Measurements from ENCODE around the gene TXN2.
A peak's percentile ranks its signal among the peaks of the same experiment; 100 is the strongest.

Gene TXN2

DNA sequence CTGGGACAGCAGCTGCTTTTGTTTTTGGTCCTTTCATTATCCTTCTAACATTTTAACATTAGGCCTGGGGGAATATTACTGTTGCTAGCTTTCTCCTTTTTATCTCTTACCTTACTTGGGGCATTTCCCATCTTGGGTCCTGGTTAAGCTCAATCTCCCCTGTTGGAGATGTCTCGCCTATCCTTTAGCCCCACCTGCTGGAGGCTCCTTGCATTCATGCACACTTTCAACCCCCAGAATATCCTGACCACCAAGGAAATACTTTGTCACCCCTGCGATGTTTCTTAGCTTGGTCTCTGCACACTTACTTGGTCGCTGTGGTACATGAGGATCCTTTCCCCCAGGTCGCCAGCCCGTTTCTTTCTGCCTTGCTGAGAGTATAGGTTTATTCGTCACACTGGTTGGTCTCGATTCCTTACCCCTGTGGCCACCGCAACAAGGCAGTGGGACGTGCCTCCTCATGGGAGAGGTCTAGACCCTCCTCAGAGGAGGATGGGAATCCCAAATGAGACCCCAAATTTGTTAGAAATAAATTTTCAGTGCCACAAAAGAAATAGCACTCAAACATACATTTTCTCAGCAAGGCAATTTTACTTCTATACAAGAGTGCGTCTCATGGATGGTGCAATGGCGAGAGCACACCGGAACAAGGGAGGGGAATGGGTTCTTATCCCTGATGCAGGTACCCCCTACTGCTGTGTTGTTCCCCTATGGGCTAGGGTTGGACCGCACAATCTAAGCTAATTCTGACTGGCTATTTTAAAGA, 5.4 kb upstream of the TXN2 start:
- no peak for DNase-seq (ENCODE audit: low spot score)

DNA sequence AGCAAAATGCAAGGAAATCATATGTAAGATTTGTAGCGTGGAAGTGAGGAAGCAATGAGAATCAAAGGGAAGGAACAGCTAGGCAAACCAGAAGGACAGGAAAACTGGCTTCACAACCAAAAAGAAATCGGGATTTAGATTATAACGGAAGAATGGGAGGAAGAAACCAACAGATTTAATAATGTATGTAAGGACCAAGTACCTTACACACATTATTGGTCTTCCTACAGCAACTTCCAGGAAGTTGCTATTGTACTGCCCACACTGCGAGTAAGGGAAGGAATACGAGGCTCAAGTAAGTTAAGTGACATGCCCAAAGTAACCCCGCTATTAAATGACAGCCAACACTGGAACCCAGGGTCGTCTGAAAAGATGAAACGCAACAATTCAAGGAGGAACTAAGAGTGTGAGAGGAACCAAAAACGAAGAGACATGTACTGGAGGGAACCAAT, 473 bp downstream of the TXN2 start:
- DNase-seq (ENCODE audit: low spot score): peak; percentile 95

DNA sequence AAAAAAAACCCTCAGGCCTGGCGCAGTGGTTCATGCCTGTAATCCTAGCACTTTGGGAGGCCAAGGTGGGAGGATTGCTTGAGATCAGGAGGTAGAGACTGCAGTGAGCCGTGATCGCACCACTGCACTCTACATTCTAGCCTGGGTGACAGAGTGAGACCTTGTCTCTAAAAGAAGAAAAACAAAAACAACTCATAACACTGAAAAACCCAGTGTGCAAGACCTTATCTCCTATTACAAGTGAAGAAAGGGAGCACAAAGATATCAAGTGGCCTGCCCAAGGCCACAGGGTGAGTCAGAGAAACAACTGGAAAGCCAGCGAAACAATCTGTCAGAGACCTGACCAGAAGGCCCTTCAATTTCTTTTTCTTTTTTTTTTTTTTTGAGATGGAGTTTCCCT, 2.5 kb downstream of the TXN2 start:
- DNase-seq (ENCODE audit: low spot score): no peak

DNA sequence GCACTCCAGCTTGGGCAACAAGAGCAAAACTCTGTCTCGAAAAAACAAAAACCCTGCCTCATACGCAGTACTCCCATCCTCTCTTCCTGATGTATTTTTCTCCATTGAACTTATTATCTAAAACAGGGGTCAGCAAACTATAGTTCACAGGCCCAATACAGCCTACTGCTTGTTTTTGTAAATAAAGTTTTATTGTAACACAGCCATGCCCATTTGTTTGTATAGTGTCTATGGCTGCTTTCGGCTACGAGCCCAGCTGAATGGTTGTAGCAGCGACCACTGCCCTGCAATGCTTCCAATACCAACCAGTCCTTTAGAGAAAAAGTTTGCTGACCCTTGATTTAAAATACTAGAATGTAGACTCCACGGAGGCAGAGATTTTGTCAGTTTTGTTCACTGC, 6.1 kb downstream of the TXN2 start:
- DNase-seq (ENCODE audit: low spot score): no peak

DNA sequence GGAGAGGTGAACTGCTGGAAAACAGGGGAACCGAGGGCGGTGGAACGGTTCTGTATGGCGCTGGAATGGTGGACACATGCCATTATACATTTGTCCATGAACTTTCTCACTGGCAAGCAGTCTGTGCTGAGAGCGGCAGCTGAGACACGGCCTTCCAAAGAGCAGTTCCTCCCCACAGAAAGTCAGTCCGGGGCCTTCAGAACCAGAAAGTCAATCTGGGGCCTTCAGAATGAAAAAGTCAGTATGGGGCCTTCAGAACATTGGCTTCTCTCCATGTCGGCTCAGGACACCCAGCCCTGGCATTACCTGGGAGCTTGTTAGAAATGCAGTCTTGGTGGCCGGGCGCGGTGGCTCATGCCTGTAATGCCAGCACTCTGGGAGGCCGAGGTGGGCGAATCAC, 8.8 kb downstream of the TXN2 start:
- DNase-seq (ENCODE audit: low spot score): no peak

DNA sequence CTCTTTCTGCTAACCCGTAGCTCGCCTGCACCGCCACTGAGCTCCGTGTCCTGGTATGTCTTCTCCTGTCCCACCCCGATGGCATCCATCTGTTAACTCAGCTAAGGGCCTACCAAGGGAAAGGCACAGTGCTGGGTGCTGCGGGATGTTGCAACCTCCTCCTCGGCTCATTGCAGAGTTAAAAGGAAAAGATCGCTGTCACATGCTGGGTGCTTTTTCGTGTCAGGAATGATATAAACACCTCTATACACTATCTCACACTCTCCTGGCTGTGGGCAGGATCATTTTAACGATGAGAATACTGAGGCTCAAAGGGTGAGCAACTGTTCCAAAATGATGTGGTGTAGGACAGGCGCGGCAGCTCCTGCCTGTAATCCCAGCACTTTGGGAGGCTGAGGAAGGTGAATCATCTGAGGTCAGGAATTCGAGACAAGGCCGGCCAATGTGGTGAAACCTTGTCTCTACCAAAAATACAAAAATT, 10.1 kb downstream of the TXN2 start:
- no peak for DNase-seq (ENCODE audit: low spot score)

DNA sequence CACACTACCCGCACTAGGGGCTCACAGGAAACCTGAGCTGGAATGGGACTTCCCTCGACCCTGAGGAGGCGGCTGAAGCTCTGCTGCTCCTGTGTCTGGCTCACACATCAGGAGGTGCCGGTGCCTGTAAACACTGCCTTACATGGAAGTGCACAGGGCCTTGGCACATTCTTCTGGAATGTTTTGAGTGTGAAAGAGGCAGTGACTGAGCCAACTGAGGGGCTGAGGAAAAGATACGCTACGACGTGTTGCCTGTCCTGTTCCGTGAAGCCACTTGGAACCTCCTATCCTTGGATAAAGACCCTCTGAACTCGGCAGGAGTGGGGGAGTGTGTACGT, 10.5 kb downstream of the TXN2 start:
- DNase-seq (ENCODE audit: low spot score): no peak

DNA sequence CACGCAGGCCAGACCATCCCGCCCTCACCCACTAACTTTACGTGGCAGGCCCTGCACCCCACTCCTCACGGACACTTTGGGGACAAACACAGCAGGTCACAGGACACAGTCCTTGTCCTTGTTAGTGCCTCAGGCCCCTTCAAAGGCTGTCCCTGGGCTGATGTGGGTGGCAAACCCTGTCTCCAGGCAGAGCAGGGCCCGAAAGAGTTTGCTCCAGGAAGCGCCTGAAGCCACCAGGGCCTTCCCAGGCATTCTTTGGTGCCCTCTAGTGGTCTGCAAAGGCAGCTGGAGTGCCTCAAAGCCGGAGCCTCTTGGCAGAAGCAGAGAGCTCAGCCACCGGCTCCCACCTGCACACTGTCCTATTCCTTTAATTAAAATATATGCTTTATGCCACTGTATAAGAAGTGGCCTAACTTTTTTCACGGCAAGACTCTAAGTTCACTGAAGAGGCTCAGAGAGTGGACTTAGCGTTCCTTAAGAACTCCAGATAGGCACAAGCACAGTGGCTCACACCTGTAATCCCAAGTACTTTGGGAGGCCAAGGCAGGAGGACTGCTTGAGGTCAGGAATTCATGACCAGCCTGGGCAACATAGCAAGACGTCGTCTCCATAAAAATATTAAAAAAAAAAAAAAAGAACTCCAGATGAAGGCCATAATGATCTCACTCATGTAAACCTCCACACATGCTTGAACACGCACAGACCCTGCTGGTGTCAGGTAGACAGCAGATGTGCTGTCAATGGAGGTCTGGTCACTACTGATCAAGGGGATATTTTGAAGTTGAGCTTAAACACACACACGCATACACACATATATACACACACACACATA, 11.1 kb downstream of the TXN2 start:
- peak; percentile 85 for DNase-seq (ENCODE audit: low spot score)

DNA sequence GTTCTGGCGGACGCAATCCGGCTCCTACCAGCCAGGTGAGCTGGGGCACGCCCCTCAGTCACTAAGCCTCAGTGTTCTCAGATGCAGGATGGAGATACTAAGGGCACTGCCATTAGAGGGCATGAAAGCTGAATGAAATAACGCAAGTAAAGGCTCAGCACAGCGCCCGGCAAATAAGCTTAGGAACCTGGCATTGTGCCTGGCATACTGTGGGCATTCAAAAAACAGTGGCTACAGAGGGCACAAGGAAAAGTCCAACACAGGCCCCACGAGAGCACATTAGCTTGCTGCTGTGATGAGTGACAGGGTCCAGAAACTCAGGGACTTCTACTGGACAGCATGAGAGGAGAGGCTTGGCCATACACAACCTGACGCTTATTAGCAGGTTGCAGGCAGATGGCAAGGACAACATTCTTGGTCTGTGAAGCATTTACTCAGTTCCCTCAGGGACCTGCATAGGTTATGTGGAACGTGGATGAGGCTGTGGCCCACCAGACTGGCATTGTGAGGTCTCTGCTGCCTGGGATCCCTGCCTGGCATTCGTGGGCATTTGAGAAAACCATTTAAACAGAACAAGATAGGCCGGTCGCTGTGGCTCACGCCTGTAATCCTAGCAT, 12.2 kb downstream of the TXN2 start:
- no peak for DNase-seq (ENCODE audit: low spot score)

DNA sequence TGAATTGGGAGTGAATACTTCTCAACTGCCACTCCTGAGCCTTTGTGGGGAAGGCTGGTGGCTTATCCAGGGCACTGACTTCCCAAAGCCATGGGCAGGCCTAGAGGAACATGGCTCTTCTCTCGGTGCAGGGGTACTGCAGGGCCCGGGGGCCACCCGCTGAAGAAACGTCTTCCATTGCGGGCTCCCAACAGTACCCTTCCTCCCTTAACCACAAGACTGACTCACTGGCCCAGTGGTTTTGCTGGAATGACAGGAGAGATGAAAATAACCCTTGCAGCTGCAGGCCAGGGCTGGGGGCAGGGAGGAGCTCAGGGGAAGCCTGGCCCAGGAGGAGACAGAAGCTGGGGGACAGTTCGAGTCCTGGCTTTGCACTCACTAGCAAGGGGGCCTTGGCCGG, 13.5 kb downstream of the TXN2 start:
- peak; percentile 68 for DNase-seq (ENCODE audit: low spot score)

DNA sequence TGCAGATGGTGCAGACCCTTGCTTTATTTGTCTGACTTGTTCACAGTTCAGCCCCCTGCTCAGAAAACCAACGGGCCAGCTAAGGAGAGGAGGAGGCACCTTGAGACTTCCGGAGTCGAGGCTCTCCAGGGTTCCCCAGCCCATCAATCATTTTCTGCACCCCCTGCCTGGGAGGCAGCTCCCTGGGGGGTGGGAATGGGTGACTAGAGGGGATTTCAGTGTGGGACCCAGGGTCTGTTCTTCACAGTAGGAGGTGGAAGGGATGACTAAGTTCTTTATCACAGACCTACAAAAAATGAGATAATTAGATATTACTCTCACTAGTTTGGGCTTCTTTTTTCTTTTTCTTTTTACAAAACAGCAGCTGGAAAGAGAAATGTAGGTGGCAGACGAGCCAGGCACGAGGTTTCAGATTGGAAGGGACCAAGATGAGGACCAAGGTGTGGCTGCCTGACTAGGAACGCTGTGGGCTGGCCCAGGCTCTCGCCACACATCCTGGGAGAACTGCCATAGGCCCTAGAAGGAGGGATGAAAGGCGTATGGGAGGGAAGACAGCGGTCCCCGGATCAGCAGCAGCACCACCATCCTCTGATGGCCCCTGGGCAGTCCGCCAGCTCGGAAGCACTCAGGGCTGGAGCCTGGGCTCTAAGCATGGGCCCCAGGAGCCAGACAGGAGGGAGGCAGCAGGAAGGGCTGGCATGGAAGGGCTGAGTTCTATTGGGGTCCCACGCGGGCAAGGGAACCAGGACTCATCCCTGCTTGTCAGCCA, 14.2 kb downstream of the TXN2 start:
- no peak for DNase-seq (ENCODE audit: low spot score)

DNA sequence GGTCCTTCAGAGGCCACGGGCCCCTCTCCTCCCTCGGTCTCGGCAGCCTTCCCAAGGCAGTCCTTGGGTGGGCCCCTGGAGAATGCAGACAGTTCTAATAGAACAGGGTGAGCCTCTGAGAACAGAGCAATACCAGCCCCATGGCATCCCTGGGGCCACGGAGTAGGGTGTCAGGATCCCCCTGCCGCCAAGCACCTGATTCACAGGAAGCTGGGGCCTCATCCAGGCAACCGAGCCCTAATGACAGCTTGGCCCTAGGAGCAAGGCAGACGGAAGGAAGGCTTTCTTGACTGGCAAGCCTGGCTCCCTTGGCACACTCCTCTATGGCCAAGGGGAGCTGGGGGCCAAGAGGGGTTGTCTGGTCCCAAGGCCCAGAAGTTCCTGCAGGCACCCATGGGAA, 15.2 kb downstream of the TXN2 start:
- DNase-seq (ENCODE audit: low spot score): no peak

DNA sequence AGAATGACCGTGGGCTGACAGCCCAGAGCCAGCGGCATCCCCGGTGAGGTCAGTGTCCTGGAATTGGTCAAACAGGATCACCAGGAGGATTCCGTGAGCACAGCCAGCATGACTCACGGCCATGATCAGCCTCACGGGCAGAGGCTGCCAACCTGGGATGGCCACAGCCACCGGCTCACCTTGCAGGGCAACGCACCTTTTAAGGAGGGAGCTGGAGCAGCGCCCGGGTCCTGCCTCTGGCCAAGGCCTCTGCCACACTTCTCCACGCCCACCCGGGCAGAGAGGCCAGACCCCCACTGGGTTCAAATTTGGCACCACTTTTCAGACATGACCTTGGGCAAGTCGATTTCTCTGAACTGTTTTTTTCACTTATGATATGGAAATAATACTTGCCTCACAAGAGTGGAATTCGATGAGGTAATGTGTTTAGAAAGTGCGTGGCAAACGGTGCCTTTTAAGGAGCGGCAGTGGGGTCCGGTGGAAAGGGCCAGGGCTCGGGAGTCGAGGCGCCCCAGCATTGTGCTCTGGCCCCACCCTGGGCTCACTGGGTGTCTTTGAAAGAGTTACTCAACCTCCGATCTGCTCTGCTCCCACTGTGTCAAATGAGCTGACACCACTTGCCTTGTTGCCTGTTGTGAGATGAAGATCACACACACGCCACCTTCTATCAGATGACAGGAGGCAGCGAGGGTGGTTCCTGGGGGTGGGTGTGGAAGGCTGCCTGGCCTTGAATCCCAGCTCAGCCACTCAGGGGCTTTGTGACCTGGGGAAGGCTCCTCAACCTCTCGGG, 16.0 kb downstream of the TXN2 start:
- DNase-seq (ENCODE audit: low spot score): no peak

DNA sequence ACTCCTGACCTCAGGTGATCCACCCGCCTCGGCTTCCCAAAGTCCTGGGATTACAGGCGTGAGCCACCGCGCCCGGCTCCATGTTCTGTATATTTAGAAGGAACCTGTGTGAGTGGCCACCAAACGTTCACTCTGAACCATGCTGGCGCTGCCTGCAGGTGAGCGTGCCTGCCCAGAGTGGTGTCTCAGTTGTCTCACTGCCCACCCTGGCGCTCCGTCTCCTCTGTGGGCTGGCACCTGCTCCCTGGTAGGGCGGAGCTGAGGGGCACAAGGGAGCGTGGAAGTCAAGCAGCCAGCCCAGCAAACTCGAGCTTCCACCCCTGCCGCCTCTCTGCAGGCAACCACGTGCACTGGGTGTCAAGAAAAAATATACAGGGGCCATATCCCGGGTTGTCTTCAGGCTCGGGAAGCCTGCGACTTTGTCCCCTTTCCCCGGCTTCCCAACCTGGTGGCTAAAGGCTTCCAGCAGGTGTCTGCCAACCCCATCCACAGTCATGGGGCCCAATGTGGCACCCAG, 16.7 kb downstream of the TXN2 start:
- no peak for DNase-seq (ENCODE audit: low spot score)

DNA sequence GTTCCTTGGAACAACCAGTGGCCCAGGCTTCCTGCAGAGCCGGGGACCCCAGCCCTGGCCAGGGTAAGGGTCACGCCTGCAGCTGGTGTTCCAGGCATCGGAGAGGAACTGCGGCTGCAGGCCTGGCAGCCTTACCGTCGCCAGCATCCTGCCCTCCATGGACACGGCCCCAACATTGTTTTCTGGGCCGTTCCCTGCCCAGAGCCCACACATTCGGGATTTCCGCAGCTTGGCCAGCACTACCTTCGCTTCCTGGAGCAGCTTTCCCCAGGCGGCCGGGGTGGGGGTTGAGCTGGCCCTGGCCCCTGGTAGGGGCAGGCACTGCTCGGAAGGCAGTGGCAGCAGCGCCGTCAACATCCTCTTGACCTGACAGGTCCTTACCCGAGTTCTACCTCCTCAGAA, 17.7 kb downstream of the TXN2 start:
- DNase-seq (ENCODE audit: low spot score): no peak

DNA sequence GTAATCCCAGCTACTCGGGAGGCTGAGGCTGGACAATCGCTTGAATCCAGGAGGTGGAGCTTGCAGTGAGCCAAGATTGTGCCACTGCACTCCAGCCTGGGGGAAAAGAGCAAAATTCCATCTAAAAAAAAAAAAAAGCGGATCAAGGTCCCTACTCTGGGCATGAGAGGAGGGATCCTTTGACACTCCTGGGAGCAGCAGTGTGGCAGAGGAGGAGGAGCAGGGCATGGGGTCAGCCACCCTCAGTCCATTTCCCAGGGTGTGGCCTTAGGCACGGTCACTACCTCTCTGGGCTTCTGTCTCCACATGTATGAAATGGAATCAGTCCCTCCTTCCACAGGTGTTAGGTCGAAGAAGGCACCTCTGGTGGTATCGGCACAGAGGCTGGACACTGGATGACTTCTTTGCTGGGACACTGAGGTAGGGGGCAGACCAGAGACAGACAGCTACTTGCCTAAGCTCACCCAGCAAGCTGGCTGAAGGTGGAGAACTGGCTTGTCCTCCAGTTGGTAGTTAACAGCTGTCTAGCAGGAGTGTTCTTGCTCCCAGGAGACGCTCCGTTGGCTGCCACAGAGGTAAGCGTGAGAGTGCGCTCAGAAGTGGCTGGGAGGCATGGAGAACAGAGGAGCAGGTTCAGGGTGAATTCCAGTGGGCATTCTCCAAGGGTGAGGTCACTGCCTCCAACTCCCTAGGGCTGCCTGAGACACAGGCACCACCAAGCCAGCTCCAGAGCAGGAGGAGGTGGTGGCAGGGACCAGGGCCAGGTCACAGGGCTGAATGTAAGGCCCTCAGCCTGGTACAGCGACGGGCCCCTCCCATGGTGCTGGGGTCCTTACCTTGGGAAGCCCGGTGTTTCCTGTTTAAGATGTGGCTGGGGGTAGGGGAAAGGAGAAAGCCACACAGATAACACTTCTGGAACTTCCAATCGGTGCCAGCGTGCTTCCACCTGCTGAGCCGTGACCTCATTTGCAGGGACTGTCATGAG, 19.5 kb downstream of the TXN2 start:
- no peak for DNase-seq (ENCODE audit: low spot score)

DNA sequence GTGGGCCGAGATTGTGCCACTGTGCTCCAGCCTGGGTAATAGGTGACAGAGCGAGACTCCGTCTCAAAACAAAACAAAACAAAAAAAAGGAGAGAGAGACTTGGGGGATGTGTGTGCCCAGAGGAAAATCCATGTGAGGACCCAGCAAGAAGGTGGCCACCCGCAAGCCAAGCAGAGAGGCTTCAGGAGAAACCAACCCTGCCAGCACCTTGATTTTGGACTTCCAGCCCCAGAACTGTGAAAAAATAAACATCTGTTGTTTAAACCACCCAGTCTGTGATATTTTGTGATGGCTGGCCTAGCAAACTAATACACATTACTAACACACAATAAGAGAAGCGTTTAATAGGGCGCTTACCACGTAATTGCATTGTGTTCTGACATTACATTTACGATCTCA, 21.2 kb downstream of the TXN2 start:
- no peak for DNase-seq (ENCODE audit: low spot score)

DNA sequence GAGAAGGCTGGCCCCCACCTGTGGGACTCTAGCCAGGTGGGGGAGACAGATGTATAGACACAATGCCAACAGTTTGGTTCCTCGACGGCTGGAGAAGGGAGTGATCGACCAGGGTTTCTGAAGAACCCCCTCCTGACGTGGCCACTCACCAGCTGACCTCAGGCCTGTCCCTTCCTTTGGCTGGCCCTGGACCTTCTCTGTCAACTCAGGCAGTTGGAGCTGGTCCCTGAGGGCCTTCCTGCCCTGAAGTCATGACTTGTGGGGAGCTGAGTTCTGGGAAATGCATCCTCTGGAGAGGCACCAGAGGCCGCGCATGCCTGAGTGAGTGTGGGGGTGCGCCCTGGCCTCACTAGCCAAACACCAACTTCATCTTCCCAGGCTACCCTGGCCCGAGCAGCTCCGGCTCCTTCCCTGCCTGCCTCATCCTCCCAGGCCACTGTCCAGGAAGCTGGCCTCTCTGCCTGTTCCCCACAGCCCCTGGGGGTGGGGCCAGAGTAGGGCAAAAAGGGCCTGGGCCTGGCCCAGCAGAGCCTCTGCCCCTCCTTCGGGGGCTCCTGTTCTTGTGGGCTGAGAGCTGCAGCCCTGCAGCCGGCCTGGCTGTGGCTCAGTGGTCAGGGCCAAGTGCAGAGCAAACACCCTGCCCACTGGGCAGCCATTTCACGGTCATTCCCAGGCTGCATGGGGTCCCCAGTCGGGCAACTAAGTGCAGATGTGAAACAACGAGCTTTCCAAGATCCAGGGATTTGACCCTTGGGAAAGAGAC, 23.6 kb downstream of the TXN2 start:
- no peak for DNase-seq (ENCODE audit: low spot score)

DNA sequence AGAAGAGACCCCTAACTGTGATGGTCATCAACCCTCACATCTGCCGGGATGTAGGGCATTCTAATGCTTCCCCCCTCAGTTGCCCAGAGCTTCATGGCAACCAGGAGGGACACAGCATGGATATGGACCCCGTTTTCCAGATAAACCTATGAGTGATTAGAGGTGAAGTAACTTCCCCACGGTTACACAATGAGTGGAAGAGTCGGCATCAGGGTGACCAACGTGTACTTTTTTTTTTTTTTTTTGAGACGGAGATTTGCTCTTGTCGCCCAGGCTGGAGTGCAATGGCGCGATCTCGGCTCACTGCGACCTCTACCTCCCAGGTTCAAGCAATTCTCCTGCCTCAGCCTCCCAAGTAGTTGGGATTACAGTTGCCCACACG, 25.0 kb downstream of the TXN2 start:
- no peak for DNase-seq (ENCODE audit: low spot score)

All from COLO829 (cell line).